Activated naive CD8-positive, alpha-beta T cell (primary cell): Measurements from ENCODE around the gene SRSF2.
"Not testable (repeated sequence)": the region's sequence is repeated elsewhere in the genome, so short reads cannot be mapped to it uniquely, and the experiment has no call there.

Experiments
- H3K27ac Mint-ChIP-seq: one replicate; pipeline ENCODE4 v1.8.0; 2021; ENCODE audit warnings: mixed read lengths
- H3K27me3 Mint-ChIP-seq: one replicate; pipeline ENCODE4 v1.8.0; 2021; ENCODE audit warnings: mixed read lengths
- H3K36me3 Mint-ChIP-seq: one replicate; pipeline ENCODE4 v1.8.0; 2021; ENCODE audit warnings: mixed read lengths
- H3K4me1 Mint-ChIP-seq: one replicate; pipeline ENCODE4 v1.8.0; 2021; ENCODE audit warnings: low read depth, mixed read lengths
- H3K4me3 Mint-ChIP-seq: one replicate; pipeline ENCODE4 v1.8.0; 2021; ENCODE audit warnings: mild to moderate bottlenecking, mixed read lengths
- H3K9me3 Mint-ChIP-seq: one replicate; pipeline ENCODE4 v1.8.0; 2021; ENCODE audit warnings: low read depth, mixed read lengths

Gene SRSF2

DNA sequence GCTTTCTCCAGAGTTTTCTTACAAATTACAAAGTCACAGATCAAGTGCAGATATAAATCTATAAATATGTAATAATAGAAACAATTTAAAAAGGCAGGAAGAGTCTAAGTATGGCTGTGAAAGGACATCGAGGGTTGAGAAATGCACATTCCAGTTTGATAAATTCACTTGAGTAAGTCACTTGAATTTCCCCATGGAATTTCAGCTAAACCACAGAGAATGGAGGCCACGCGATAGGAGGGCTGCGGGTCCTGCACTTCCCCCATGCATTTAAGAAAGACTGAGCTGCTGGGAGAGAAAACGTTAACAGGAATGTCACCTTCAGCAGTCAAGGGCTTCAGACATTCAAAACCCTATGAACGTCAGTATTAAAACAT lies 20.3 kb downstream of the SRSF2 start:
- no peaks in the 10 kb centered on the region for H3K9me3 Mint-ChIP-seq
- H3K36me3 Mint-ChIP-seq = peaks cover 6% of the 10 kb centered on the region
- peak overlapping the region; percentile 93 for H3K27ac Mint-ChIP-seq
- no peaks in the 10 kb centered on the region for H3K27me3 Mint-ChIP-seq
- peak overlapping the region; percentile 79 for H3K4me3 Mint-ChIP-seq
- H3K4me1 Mint-ChIP-seq = peaks cover 50% of the 10 kb centered on the region

GRCh38 chr17:76716146-76716838 lies 20.8 kb downstream of the SRSF2 start:
- peak overlapping the region; percentile 79 for H3K4me3 Mint-ChIP-seq
- H3K9me3 Mint-ChIP-seq = no peaks in the 10 kb centered on the region
- H3K27me3 Mint-ChIP-seq = no peaks in the 10 kb centered on the region
- peaks cover 2% of the 10 kb centered on the region for H3K36me3 Mint-ChIP-seq
- H3K27ac Mint-ChIP-seq = peak overlapping the region; percentile 93
- peaks cover 48% of the 10 kb centered on the region for H3K4me1 Mint-ChIP-seq

- H3K4me1 Mint-ChIP-seq = peaks cover 50% of the 10 kb centered on the region
- H3K27ac Mint-ChIP-seq = peak overlapping the region; percentile 93
Observed at GRCh38 chr17:76715496-76715830, 21.7 kb downstream of the SRSF2 start.

GRCh38 chr17:76714822-76715495 lies 22.2 kb downstream of the SRSF2 start:
- Mint-ChIP-seq H3K27ac (peak overlapping the region; percentile 93), H3K4me3 (peak overlapping the region; percentile 79), H3K4me1 (peaks cover 50% of the 10 kb centered on the region), H3K36me3 (peaks cover 2% of the 10 kb centered on the region), H3K9me3 (no peaks in the 10 kb centered on the region), H3K27me3 (no peaks in the 10 kb centered on the region)

More at GRCh38 chr17:76715496-76715830, 21.7 kb downstream of the SRSF2 start:
- H3K36me3 Mint-ChIP-seq = peaks cover 2% of the 10 kb centered on the region
- H3K9me3 Mint-ChIP-seq = no peaks in the 10 kb centered on the region
- H3K27me3 Mint-ChIP-seq = no peaks in the 10 kb centered on the region
- peak overlapping the region; percentile 79 for H3K4me3 Mint-ChIP-seq

GRCh38 chr17:76714336-76714735 lies 22.8 kb downstream of the SRSF2 start:
- Mint-ChIP-seq H3K4me3 (no peak overlapping the region), H3K4me1 (peaks cover 50% of the 10 kb centered on the region), H3K27me3 (no peaks in the 10 kb centered on the region), H3K27ac (no peak overlapping the region), H3K36me3 (peaks cover 2% of the 10 kb centered on the region), H3K9me3 (no peaks in the 10 kb centered on the region)

DNA sequence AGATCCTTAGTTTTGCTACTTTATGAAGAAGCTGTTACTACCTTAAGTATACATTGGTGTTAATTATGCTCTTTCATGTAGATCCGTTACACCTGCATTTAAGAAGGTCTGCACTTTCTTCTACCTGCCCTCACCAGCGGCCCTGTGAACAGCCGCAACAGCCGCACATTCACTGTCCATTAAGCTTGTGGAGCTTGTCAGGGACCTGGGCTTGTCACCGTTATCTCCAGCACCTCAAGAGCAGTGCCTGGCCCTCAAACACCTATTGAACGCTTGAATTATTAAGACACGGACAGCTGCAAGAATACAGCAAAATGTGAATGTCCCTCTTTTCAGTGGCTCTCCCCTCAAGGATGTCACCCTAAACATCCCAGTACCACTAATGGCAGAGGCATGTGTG lies 23.4 kb downstream of the SRSF2 start:
- Mint-ChIP-seq H3K36me3 (peaks cover 2% of the 10 kb centered on the region), H3K4me3 (no peak overlapping the region), H3K4me1 (peaks cover 49% of the 10 kb centered on the region)

DNA sequence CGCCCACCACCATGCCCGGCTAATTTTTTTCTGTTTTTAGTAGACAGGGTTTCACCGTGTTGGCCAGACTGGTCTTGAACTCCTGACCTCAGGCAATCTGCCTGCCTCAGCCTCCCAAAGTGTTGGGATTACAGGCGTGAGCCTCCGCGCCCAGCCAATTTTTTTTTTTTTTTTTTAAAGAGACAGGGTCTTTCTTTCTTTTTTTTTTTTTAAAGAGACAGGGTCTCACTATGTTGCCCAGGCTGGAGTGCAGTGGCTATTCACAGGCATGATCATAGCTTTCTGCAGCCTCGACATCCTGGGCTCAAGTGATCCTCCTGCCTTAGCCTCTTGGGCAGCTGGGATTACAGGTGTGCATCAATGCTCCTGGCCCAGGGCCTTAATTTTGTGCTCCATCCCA lies 24.8 kb downstream of the SRSF2 start:
- H3K4me1 Mint-ChIP-seq = peaks cover 47% of the 10 kb centered on the region
- H3K9me3 Mint-ChIP-seq, H3K27ac Mint-ChIP-seq, H3K4me3 Mint-ChIP-seq, H3K27me3 Mint-ChIP-seq, H3K36me3 Mint-ChIP-seq: not testable (repeated sequence)

More for the DNA sequence above, 23.4 kb downstream of the SRSF2 start:
- Mint-ChIP-seq H3K27me3 (no peaks in the 10 kb centered on the region), H3K27ac (peak overlapping the region; percentile 30), H3K9me3 (no peaks in the 10 kb centered on the region)

GRCh38 chr17:76710863-76711611 lies 26.1 kb downstream of the SRSF2 start, which contains the start of gene MXRA7:
Gene MXRA7, minus strand, starts transcription at chr17:76710965. Its CDS starts 19 bp downstream, at chr17:76710946.
- Mint-ChIP-seq H3K36me3 (no peaks in the 10 kb centered on the region), H3K9me3 (no peaks in the 10 kb centered on the region), H3K27me3 (no peaks in the 10 kb centered on the region), H3K4me1 (peaks cover 35% of the 10 kb centered on the region), H3K4me3 (peak within 1 kb of the TSS; percentile 78), H3K27ac (no peak within 1 kb of the TSS)

- H3K9me3 Mint-ChIP-seq, H3K27me3 Mint-ChIP-seq, H3K27ac Mint-ChIP-seq, H3K36me3 Mint-ChIP-seq: not testable (repeated sequence)
- Mint-ChIP-seq H3K4me1 (peaks cover 27% of the 10 kb centered on the region), H3K4me3 (peak overlapping the region; percentile 75)
Observed at GRCh38 chr17:76709951-76710862, 26.9 kb downstream of the SRSF2 start.

- H3K27ac Mint-ChIP-seq = peak overlapping the region; percentile 73
Observed at GRCh38 chr17:76709077-76709950, 27.8 kb downstream of the SRSF2 start.

GRCh38 chr17:76707985-76708807 lies 28.9 kb downstream of the SRSF2 start:
- Mint-ChIP-seq H3K27me3 (no peaks in the 10 kb centered on the region), H3K9me3 (no peaks in the 10 kb centered on the region), H3K4me1 (peaks cover 8% of the 10 kb centered on the region), H3K4me3 (no peak overlapping the region), H3K27ac (no peak overlapping the region), H3K36me3 (no peaks in the 10 kb centered on the region)

More at GRCh38 chr17:76709077-76709950, 27.8 kb downstream of the SRSF2 start:
- Mint-ChIP-seq H3K27me3 (no peaks in the 10 kb centered on the region), H3K4me1 (peaks cover 19% of the 10 kb centered on the region), H3K9me3 (no peaks in the 10 kb centered on the region), H3K36me3 (no peaks in the 10 kb centered on the region), H3K4me3 (peak overlapping the region; percentile 75)

GRCh38 chr17:76706817-76707216 lies 30.3 kb downstream of the SRSF2 start:
- H3K27ac Mint-ChIP-seq = no peak overlapping the region
- no peaks in the 10 kb centered on the region for H3K27me3 Mint-ChIP-seq
- H3K36me3 Mint-ChIP-seq = no peaks in the 10 kb centered on the region
- peaks cover 7% of the 10 kb centered on the region for H3K4me1 Mint-ChIP-seq
- H3K9me3 Mint-ChIP-seq = no peaks in the 10 kb centered on the region
- H3K4me3 Mint-ChIP-seq = no peak overlapping the region

- no peaks in the 10 kb centered on the region for H3K27me3 Mint-ChIP-seq
- H3K9me3 Mint-ChIP-seq = no peaks in the 10 kb centered on the region
- peaks cover 3% of the 10 kb centered on the region for H3K4me1 Mint-ChIP-seq
- no peak overlapping the region for H3K4me3 Mint-ChIP-seq
- H3K36me3 Mint-ChIP-seq = no peaks in the 10 kb centered on the region
- no peak overlapping the region for H3K27ac Mint-ChIP-seq
Observed at GRCh38 chr17:76704805-76705204, 32.3 kb downstream of the SRSF2 start.
